Lower leg skin (tissue), 4 donors: ENCODE measurements around the gene LRRFIP1. TPM values are rescaled to one million over a fixed set of nuclear protein-coding genes. Genes with fewer than 3 reads are reported as not detected.

Experiments
- DNase-seq, 2 donors: peaks; one replicate each; pipeline ENCODE4 v3.0.0-alpha.2; 2019; ENCODE audit warnings: low spot score in 2 of 2
- H3K4me3 ChIP-seq: fragments of 200-600 bp; sonication (generic); 2 replicates; pipeline ENCODE4 v1.5.1; 2017; ENCODE audit warnings: mild to moderate bottlenecking, low read depth; ENCODE audit not compliant: poor library complexity, severe bottlenecking
- CTCF ChIP-seq, 3 donors: fragments of 450-650 bp; IDR thresholded peaks; one replicate each; pipeline ENCODE4 v1.5.1; 2016; ENCODE audit warnings: antibody characterized with exemption in 3 of 3, mild to moderate bottlenecking in 3 of 3, moderate library complexity in 2 of 3
- POLR2A ChIP-seq, 2 donors: fragments of 450-650 bp; IDR thresholded peaks; one replicate each; pipeline ENCODE4 v1.6.1; 2016 to 2017; ENCODE audit warnings: antibody characterized with exemption in 2 of 2, mild to moderate bottlenecking in 1 of 2, moderate library complexity in 1 of 2
- WGBS, 2 donors: methylation state at CpG; one replicate each; pipeline ENCODE4 v1.1.5; 2018; 5-methylcytosine and 5-hydroxymethylcytosine counted together
- intact Hi-C: fragments of 100-400 bp; cut with DNase I; formaldehyde crosslinking; loops from one replicate; pipeline ENCODE4 v1.15.0; 2023; ENCODE audit warnings: low total_unique reads
- total RNA-seq, 4 donors: library from RNA; depleted of rRNA; stranded (reverse); fragments of >200 nt; gene quantifications; one replicate each; pipeline ENCODE4 v1.1.0, GENCODE V29; 2016

The LRRFIP1 gene
- total RNA-seq, 4 donors from 2014 or later = 45.5 to 88.0 (median 67.5) TPM

GRCh38 chr2:237616373-237616733 is 11.0 kb upstream of the LRRFIP1 start:
- no peak for TF ChIP-seq CTCF (IDR thresholded peaks at IDR 0.05)
- WGBS, 2 donors = 60 to 62% methylated on average over 3 of the region's 3 CpGs
- intact Hi-C loops = no loop called here
- no peak overlapping the region for H3K4me3 ChIP-seq
- DNase-seq = no peak

GRCh38 chr2:237616734-237617586 is 10.4 kb upstream of the LRRFIP1 start:
- no peak for DNase-seq
- 44 to 45% methylated on average over 15 of the region's 15 CpGs for WGBS, 2 donors
- no peak overlapping the region for H3K4me3 ChIP-seq
- intact Hi-C loops = no loop called here
- TF ChIP-seq POLR2A (IDR thresholded peaks at IDR 0.05) = no peak
- no peak for TF ChIP-seq CTCF (IDR thresholded peaks at IDR 0.05)

GRCh38 chr2:237617587-237617982 is 9.8 kb upstream of the LRRFIP1 start:
- no peak overlapping the region for H3K4me3 ChIP-seq
- intact Hi-C loops = no loop called here
- 70 to 71% methylated on average over 4 of the region's 4 CpGs for WGBS, 2 donors
- TF ChIP-seq POLR2A (IDR thresholded peaks at IDR 0.05) = no peak
- TF ChIP-seq CTCF (IDR thresholded peaks at IDR 0.05) = no peak
- DNase-seq = no peak

- H3K4me3 ChIP-seq = no peak overlapping the region
- DNase-seq = no peak
- 68 to 75% methylated on average over 2 of the region's 2 CpGs for WGBS, 2 donors
- TF ChIP-seq CTCF (IDR thresholded peaks at IDR 0.05) = no peak
- intact Hi-C loops = no loop called here
These were observed 8.9 kb upstream of the LRRFIP1 start for GRCh38 chr2:237618449-237618848.

- intact Hi-C loops = no loop called here
- 69 to 81% methylated on average over 9 to 13 of the region's 13 CpGs for WGBS, 2 donors
- DNase-seq = no peak
- no peak overlapping the region for H3K4me3 ChIP-seq
- TF ChIP-seq POLR2A (IDR thresholded peaks at IDR 0.05) (no peak), CTCF (IDR thresholded peaks at IDR 0.05) (no peak)
These were observed 3.7 kb upstream of the LRRFIP1 start for GRCh38 chr2:237623428-237624403.
